Measurements from ENCODE around the gene PPP2R5A.
"Not testable (repeated sequence)": the region's sequence is repeated elsewhere in the genome, so short reads cannot be mapped to it uniquely, and the experiment has no call there.

Gene PPP2R5A

GRCh38 chr1:212301580-212301979 lies 16.4 kb downstream of the PPP2R5A start:
- H3K27me3 ChIP-seq (ENCODE audit: insufficient read depth, low read length, poor library complexity) = no peaks in the 10 kb centered on the region
- H3K4me1 ChIP-seq (ENCODE audit: insufficient read depth, low read length) = no peaks in the 10 kb centered on the region
- H3K27ac ChIP-seq (ENCODE audit: low read length) = no peak overlapping the region
- ATAC-seq (ENCODE audit: insufficient read depth, low read depth) = no peak
- H3K36me3 ChIP-seq (ENCODE audit: insufficient read depth, low read length) = no peaks in the 10 kb centered on the region
- H3K4me3 ChIP-seq (ENCODE audit: low read depth in 1 of 2, low read length in 2 of 2) = no peak overlapping the region
- peaks cover 78% of the 10 kb centered on the region for H3K79me2 ChIP-seq (ENCODE audit: insufficient read depth, low read length)
- TF ChIP-seq EZH2 (IDR thresholded peaks at IDR 0.05; ENCODE audit: borderline replicate concordance, low read depth, low read length, severe bottlenecking) (no peak), CTCF (IDR thresholded peaks at IDR 0.05; ENCODE audit: borderline replicate concordance, extremely low read depth, low read length, poor library complexity, severe bottlenecking) (no peak)
- no peak overlapping the region for H3K9ac ChIP-seq (ENCODE audit: low read depth, low read length)
- no peaks in the 10 kb centered on the region for H3K9me3 ChIP-seq (ENCODE audit: insufficient read depth, low read length, severe bottlenecking)
- DNase-seq = no peak
- no peak overlapping the region for H3K4me2 ChIP-seq (ENCODE audit: insufficient read depth, low read length)
- H4K20me1 ChIP-seq (ENCODE audit: insufficient read depth, low read length) = peaks cover 6% of the 10 kb centered on the region; the same call in 1 of the 2 replicates
- H2AFZ ChIP-seq (ENCODE audit: low read depth, low read length) = no peak overlapping the region

DNA sequence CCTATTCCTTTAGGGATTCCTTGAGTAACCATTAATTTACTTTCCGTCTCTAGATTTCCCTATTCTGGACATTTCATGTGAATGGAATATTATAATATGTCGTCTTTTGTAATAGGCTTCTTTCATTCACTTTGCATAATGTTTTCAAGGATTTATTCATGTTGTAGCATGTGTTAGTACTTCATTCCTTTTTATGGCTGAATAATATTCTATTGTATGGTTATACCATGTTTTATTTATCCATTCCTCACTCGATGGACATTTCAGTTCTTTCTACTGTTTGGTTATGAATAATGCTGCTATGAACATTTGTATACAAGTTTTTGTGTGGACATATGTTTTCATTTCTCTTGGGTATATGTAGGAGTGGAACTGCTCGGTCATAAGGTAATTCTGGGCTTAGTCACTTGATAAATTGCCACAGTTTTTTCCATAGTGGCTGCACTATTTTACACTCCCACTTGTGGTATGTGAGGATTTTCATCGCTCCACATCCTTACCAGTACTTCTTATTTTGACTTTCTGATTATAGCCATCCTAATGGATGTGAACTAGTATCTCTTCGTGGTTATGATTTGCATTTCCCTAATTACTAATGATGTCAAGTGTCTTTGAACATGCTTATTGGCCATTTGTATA lies 17.7 kb downstream of the PPP2R5A start:
- no peak overlapping the region for H3K4me3 ChIP-seq (ENCODE audit: low read depth in 1 of 2, low read length in 2 of 2)
- H3K27me3 ChIP-seq (ENCODE audit: insufficient read depth, low read length, poor library complexity) = no peaks in the 10 kb centered on the region
- peaks cover 81% of the 10 kb centered on the region for H3K79me2 ChIP-seq (ENCODE audit: insufficient read depth, low read length)
- H3K4me1 ChIP-seq (ENCODE audit: insufficient read depth, low read length) = no peaks in the 10 kb centered on the region
- DNase-seq = no peak
- no peak overlapping the region for H2AFZ ChIP-seq (ENCODE audit: low read depth, low read length)
- H3K9me3 ChIP-seq (ENCODE audit: insufficient read depth, low read length, severe bottlenecking) = no peaks in the 10 kb centered on the region
- H3K9ac ChIP-seq (ENCODE audit: low read depth, low read length) = no peak overlapping the region
- H3K27ac ChIP-seq (ENCODE audit: low read length) = no peak overlapping the region
- H4K20me1 ChIP-seq (ENCODE audit: insufficient read depth, low read length) = peaks cover 6% of the 10 kb centered on the region; the same call in 1 of the 2 replicates
- no peak for ATAC-seq (ENCODE audit: insufficient read depth, low read depth)
- TF ChIP-seq CTCF (IDR thresholded peaks at IDR 0.05; ENCODE audit: borderline replicate concordance, extremely low read depth, low read length, poor library complexity, severe bottlenecking) (no peak), EZH2 (IDR thresholded peaks at IDR 0.05; ENCODE audit: borderline replicate concordance, low read depth, low read length, severe bottlenecking) (no peak)
- H3K36me3 ChIP-seq (ENCODE audit: insufficient read depth, low read length) = peaks cover 7% of the 10 kb centered on the region; the same call in 1 of the 2 replicates
- H3K4me2 ChIP-seq (ENCODE audit: insufficient read depth, low read length) = no peak overlapping the region

- Histone ChIP-seq H3K27ac (ENCODE audit: low read length) (no peak overlapping the region), H3K27me3 (ENCODE audit: insufficient read depth, low read length, poor library complexity) (no peaks in the 10 kb centered on the region), H3K9ac (ENCODE audit: low read depth, low read length) (no peak overlapping the region), H3K4me1 (ENCODE audit: insufficient read depth, low read length) (no peaks in the 10 kb centered on the region), H4K20me1 (ENCODE audit: insufficient read depth, low read length) (peaks cover 6% of the 10 kb centered on the region; the same call in 1 of the 2 replicates), H3K79me2 (ENCODE audit: insufficient read depth, low read length) (peaks cover 89% of the 10 kb centered on the region), H3K9me3 (ENCODE audit: insufficient read depth, low read length, severe bottlenecking) (no peaks in the 10 kb centered on the region), H2AFZ (ENCODE audit: low read depth, low read length) (no peak overlapping the region), H3K4me2 (ENCODE audit: insufficient read depth, low read length) (no peak overlapping the region), H3K4me3 (ENCODE audit: low read depth in 1 of 2, low read length in 2 of 2) (no peak overlapping the region), H3K36me3 (ENCODE audit: insufficient read depth, low read length) (peaks cover 30% of the 10 kb centered on the region)
- DNase-seq (no peak), ATAC-seq (ENCODE audit: insufficient read depth, low read depth) (no peak)
- no peak for TF ChIP-seq CTCF (IDR thresholded peaks at IDR 0.05; ENCODE audit: borderline replicate concordance, extremely low read depth, low read length, poor library complexity, severe bottlenecking)
- TF ChIP-seq EZH2 (IDR thresholded peaks at IDR 0.05; ENCODE audit: borderline replicate concordance, low read depth, low read length, severe bottlenecking) = no peak
Measured at GRCh38 chr1:212305342-212305741, 20.1 kb downstream of the PPP2R5A start.

DNA sequence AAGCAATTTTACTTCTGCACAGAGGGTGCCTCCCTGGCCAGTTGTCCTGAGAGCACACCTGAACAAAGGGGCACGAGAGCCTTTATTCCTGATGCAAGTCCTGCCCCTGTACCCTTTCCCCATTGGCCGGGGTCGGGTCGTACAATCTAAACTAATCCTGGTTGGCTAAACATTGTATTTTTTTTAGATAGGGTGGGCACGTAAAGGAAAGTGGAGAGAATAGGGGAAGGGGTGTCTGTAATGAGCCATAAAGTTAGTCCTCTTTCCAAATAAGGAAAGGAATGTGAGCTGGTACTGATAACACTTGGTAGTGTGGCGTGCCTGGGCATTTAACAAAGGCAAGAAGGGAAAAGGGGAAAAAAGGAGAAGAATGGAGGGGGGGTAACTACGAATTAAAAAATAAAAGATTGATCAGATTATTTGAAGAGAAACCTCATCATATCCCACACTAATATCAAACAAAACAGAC lies 20.8 kb downstream of the PPP2R5A start:
- peaks cover 92% of the 10 kb centered on the region for H3K79me2 ChIP-seq (ENCODE audit: insufficient read depth, low read length)
- DNase-seq; H3K9me3 ChIP-seq (ENCODE audit: insufficient read depth, low read length, severe bottlenecking); H3K9ac ChIP-seq (ENCODE audit: low read depth, low read length); H3K4me3 ChIP-seq (ENCODE audit: low read depth in 1 of 2, low read length in 2 of 2); ATAC-seq (ENCODE audit: insufficient read depth, low read depth); H3K27me3 ChIP-seq (ENCODE audit: insufficient read depth, low read length, poor library complexity); H2AFZ ChIP-seq (ENCODE audit: low read depth, low read length); H3K4me1 ChIP-seq (ENCODE audit: insufficient read depth, low read length); H3K4me2 ChIP-seq (ENCODE audit: insufficient read depth, low read length); H3K27ac ChIP-seq (ENCODE audit: low read length); H4K20me1 ChIP-seq (ENCODE audit: insufficient read depth, low read length): not testable (repeated sequence)
- peaks cover 35% of the 10 kb centered on the region for H3K36me3 ChIP-seq (ENCODE audit: insufficient read depth, low read length)

All from DND-41 (cell line).